Smooth muscle cell (in vitro differentiated cells): ENCODE results near the gene ZC3H12D. TPM values are rescaled to one million over a fixed set of nuclear protein-coding genes. Genes with fewer than 3 reads are reported as not detected.

Experiments
- DNase-seq: peaks from one replicate; lab custom pipeline; 2025; ENCODE audit not compliant: unreplicated experiment; lab: John Stamatoyannopoulos, UW
- H2AFZ ChIP-seq: fragments of 200-600 bp; sonication (generic); 2 replicates; pipeline ENCODE4 v1.6.0; 2016; ENCODE audit warnings: antibody characterized with exemption, low read depth, mild to moderate bottlenecking
- H3F3A ChIP-seq: fragments of 200-600 bp; sonication (generic); 2 replicates; pipeline ENCODE4 v1.6.0; 2017; ENCODE audit warnings: antibody characterized with exemption, low read depth
- H3K27ac ChIP-seq: fragments of 200-600 bp; sonication (generic); 2 replicates; pipeline ENCODE4 v1.5.1; 2016; ENCODE audit warnings: low read depth, mild to moderate bottlenecking
- H3K27me3 ChIP-seq: fragments of 200-600 bp; sonication (generic); 2 replicates; pipeline ENCODE4 v1.6.1; 2016; ENCODE audit warnings: low read depth, mild to moderate bottlenecking
- H3K36me3 ChIP-seq: fragments of 200-600 bp; sonication (generic); 2 replicates; pipeline ENCODE4 v1.5.1; 2016; ENCODE audit warnings: low read depth
- H3K4me1 ChIP-seq: fragments of 200-600 bp; sonication (generic); 2 replicates; pipeline ENCODE4 v1.5.1; 2016; ENCODE audit warnings: low read depth
- H3K4me2 ChIP-seq: fragments of 200-600 bp; sonication (generic); 2 replicates; pipeline ENCODE4 v1.6.0; 2016; ENCODE audit warnings: mild to moderate bottlenecking
- H3K4me3 ChIP-seq: fragments of 200-600 bp; sonication (generic); 2 replicates; pipeline ENCODE4 v1.5.1; 2016; ENCODE audit warnings: mild to moderate bottlenecking
- H3K79me2 ChIP-seq: fragments of 200-600 bp; sonication (generic); 2 replicates; pipeline ENCODE4 v1.6.0; 2016; ENCODE audit warnings: low read depth, mild to moderate bottlenecking
- H3K9ac ChIP-seq: fragments of 200-600 bp; sonication (generic); 2 replicates; pipeline ENCODE4 v1.6.0; 2016; ENCODE audit warnings: low read depth
- H3K9me3 ChIP-seq: fragments of 200-600 bp; sonication (generic); replicated peaks from 2 replicates; pipeline ENCODE4 v1.5.1; 2016; ENCODE audit warnings: low read depth
- H4K20me1 ChIP-seq: fragments of 200-600 bp; sonication (generic); 2 replicates; pipeline ENCODE4 v1.6.0; 2016; ENCODE audit warnings: low read depth
- WGBS: methylation state at CpG from one replicate; pipeline ENCODE4 v1.1.7; 2016; ENCODE audit warnings: low lambda C conversion rate; 5-methylcytosine and 5-hydroxymethylcytosine counted together
- polyA plus RNA-seq: library from polyadenylated mRNA; unstranded; fragments of >200 nt; fragmentation: Nextera tagmentation; extraction: Ambion mirVana; gene quantifications from 2 replicates; pipeline ENCODE4 v1.2.1, GENCODE V29; 2016
- total RNA-seq: library from RNA; depleted of rRNA; stranded (reverse); fragments of >200 nt; gene quantifications from 2 replicates; pipeline ENCODE4 v1.2.3, GENCODE V29; 2014
- TF ChIP-seq, protein P1 (sequence below): fragments of 200-600 bp; sonication (generic); IDR thresholded peaks from 2 replicates; pipeline ENCODE4 v1.5.1; 2017; ENCODE audit warnings: borderline replicate concordance, mild to moderate bottlenecking, antibody characterized with exemption; ENCODE audit not compliant: insufficient read depth, poor library complexity, severe bottlenecking

Gene ZC3H12D
- total and polyA plus RNA-seq, 2 experiments from 2014 or later: not detected

DNA sequence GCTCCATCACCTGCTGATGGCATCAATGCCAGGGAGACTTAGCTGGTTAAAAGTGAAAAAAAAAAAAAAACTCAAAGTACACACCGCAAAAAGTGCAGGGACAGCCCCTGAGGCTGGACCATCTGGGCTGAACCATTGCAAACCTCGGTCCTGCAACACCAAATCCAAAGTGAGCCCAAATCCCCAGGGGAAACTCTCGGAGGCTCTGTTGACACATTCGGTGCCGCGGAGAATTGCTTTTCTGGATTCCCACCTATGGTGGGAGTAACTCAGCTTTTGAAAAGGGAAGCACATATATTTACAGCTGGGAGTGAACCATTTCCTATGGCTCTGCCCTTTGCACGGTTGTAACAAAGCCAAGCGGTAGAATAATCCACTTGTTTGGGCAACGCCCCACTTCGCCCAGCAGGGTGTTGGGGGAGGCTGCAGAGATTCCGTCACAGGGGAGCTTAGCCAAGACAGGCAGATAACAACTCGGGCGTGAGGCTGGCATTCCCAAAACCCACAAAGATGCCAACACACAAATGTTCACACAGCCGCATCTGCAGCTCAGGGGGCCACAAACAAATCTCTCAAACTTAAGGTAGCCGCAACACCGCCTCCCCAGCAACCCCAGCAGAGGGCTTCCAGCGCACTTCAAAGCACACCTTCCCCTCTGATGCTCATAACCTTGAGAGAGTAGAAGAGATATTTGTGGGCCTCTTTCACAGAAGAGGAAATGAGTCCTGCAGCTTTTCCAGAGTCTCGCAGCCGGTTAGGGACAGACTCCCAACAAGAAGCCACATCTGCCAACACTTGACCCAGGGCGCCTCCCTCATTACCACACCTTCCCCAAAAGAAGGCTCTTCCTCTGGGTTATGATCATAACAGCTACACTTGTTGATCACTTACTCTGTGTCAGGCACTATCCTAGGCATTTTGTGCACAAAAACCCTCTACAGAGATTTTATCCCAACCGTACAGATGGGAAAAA, 11.4 kb downstream of the ZC3H12D start:
- no peaks in the 10 kb centered on the region for H3K79me2 ChIP-seq
- H3K4me3 ChIP-seq: no peak overlapping the region
- no peaks in the 10 kb centered on the region for H3K36me3 ChIP-seq
- no peaks in the 10 kb centered on the region for H4K20me1 ChIP-seq
- no peak for DNase-seq
- H2AFZ ChIP-seq: no peak overlapping the region
- no peak overlapping the region for H3K9ac ChIP-seq
- no peak overlapping the region for H3K4me2 ChIP-seq
- TF ChIP-seq, protein P1, sequence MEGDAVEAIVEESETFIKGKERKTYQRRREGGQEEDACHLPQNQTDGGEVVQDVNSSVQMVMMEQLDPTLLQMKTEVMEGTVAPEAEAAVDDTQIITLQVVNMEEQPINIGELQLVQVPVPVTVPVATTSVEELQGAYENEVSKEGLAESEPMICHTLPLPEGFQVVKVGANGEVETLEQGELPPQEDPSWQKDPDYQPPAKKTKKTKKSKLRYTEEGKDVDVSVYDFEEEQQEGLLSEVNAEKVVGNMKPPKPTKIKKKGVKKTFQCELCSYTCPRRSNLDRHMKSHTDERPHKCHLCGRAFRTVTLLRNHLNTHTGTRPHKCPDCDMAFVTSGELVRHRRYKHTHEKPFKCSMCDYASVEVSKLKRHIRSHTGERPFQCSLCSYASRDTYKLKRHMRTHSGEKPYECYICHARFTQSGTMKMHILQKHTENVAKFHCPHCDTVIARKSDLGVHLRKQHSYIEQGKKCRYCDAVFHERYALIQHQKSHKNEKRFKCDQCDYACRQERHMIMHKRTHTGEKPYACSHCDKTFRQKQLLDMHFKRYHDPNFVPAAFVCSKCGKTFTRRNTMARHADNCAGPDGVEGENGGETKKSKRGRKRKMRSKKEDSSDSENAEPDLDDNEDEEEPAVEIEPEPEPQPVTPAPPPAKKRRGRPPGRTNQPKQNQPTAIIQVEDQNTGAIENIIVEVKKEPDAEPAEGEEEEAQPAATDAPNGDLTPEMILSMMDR: no peak
- H3K4me1 ChIP-seq: no peaks in the 10 kb centered on the region
- no peaks in the 10 kb centered on the region for H3F3A ChIP-seq
- no peaks in the 10 kb centered on the region for H3K27me3 ChIP-seq
- no peaks in the 10 kb centered on the region for H3K9me3 ChIP-seq
- 83% methylated on average over 21 of the region's 21 CpGs for WGBS
- H3K27ac ChIP-seq: no peak overlapping the region

DNA sequence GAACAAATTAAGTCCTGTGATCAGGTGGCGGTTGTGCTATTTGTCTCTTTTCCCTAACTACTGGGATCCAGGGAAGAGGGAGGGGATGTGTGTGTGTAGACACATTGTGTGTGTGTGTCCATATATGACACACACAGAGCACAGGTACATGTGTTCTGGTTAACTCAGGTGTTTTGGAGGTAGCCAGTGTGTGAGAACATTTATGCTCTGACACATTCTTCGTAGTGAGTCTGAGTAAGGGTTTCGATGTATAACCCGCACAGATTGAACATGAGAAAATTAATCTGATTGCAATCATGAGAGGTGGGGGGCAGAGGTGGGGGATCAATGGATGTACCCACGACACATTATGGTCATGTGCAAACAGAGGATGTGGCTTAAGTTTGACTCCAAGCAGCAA, 12.6 kb downstream of the ZC3H12D start:
- H3K9ac ChIP-seq: no peak overlapping the region
- no peaks in the 10 kb centered on the region for H3K9me3 ChIP-seq
- TF ChIP-seq, protein P1: no peak
- DNase-seq: no peak
- no peaks in the 10 kb centered on the region for H3K36me3 ChIP-seq
- H2AFZ ChIP-seq: no peak overlapping the region
- H4K20me1 ChIP-seq: no peaks in the 10 kb centered on the region
- 92% methylated on average over 5 of the region's 5 CpGs for WGBS
- H3K4me2 ChIP-seq: no peak overlapping the region
- H3K27me3 ChIP-seq: no peaks in the 10 kb centered on the region
- H3K79me2 ChIP-seq: no peaks in the 10 kb centered on the region
- H3K27ac ChIP-seq: no peak overlapping the region
- H3F3A ChIP-seq: no peaks in the 10 kb centered on the region
- H3K4me1 ChIP-seq: no peaks in the 10 kb centered on the region
- no peak overlapping the region for H3K4me3 ChIP-seq

DNA sequence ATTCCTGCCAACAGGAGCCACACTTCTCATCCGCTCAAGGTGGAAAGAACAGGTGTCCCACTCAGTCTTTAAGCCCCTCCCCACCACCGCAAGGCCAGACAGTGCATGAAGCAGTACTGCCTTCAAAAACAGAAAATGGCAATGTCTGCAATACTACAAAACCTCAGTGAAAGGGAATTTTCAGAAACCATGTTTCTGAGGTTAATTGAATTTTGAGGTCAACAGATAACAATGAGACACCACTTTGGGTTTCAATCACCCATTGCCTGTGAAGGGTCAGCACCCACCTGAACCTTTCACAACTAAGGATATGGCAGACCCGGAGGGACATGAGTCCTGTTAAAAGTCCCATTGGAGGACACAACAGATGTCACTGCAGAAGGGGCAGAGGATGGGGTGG, 13.0 kb downstream of the ZC3H12D start:
- no peak overlapping the region for H2AFZ ChIP-seq
- H3K4me1 ChIP-seq: no peaks in the 10 kb centered on the region
- H3K4me3 ChIP-seq: no peak overlapping the region
- DNase-seq: no peak
- H3K27ac ChIP-seq: no peak overlapping the region
- no peaks in the 10 kb centered on the region for H4K20me1 ChIP-seq
- no peaks in the 10 kb centered on the region for H3K27me3 ChIP-seq
- H3K36me3 ChIP-seq: no peaks in the 10 kb centered on the region
- H3K9ac ChIP-seq: no peak overlapping the region
- H3F3A ChIP-seq: no peaks in the 10 kb centered on the region
- H3K9me3 ChIP-seq: no peaks in the 10 kb centered on the region
- H3K79me2 ChIP-seq: no peaks in the 10 kb centered on the region
- 83% methylated on average over 3 of the region's 3 CpGs for WGBS
- TF ChIP-seq, protein P1: no peak
- H3K4me2 ChIP-seq: no peak overlapping the region
